SU-DHL-6 (cell line): Measurements from ENCODE around the gene ADAMTS8.

Experiments
- CTCF ChIP-seq: fragments of 200-600 bp; sonication (generic); IDR thresholded peaks from one replicate; pipeline ENCODE4 v1.5.1; 2017; ENCODE audit warnings: antibody characterized with exemption, mild to moderate bottlenecking, low read length, moderate library complexity; ENCODE audit not compliant: insufficient read depth, poor library complexity, severe bottlenecking
- EZH2phosphoT487 ChIP-seq: fragments of 200-600 bp; sonication (generic), shearing (Covaris generic); conservative IDR thresholded peaks from 2 replicates; pipeline ENCODE4 v1.6.1; 2018; ENCODE audit warnings: mild to moderate bottlenecking, antibody characterized with exemption, low read length, moderate library complexity, mixed read lengths

- TF ChIP-seq CTCF: no peak
- TF ChIP-seq EZH2phosphoT487: no peak
Observed at GRCh38 chr11:130379276-130379675, 49.1 kb downstream of the ADAMTS8 start.
